WTC11 (cell line): ENCODE data around the gene ROBO1. TPM values are rescaled to one million over a fixed set of nuclear protein-coding genes. Genes with fewer than 3 reads are reported as not detected.

Experiments
- ATAC-seq: fragments of 200-7000 bp; cut with Tn5 transposase; 2 replicates; pipeline ENCODE4 v1.10.0; 2021; ENCODE audit warnings: mild to moderate bottlenecking, moderate library complexity
- CTCF ChIA-PET: fragments of 300-600 bp; sonication (Branson Sonifier 250); formaldehyde crosslinking; loops from one replicate; lab custom pipeline; 2021; ENCODE audit warnings: antibody characterized with exemption; lab: Charles Lee
- POLR2A ChIA-PET: fragments of 350-600 bp; sonication (Branson Sonifier 250); formaldehyde crosslinking; loops from one replicate; lab custom pipeline; 2021; ENCODE audit warnings: antibody characterized with exemption; lab: Charles Lee
- DNase-seq: peaks from one replicate; pipeline ENCODE4 v3.0.0; 2021; ENCODE audit warnings: low spot score
- H3K27ac Mint-ChIP-seq: 2 replicates; pipeline ENCODE4 v1.8.0; 2021; ENCODE audit warnings: mixed read lengths
- H3K27me3 Mint-ChIP-seq: 2 replicates; pipeline ENCODE4 v1.8.0; 2021; ENCODE audit warnings: low read depth, mild to moderate bottlenecking, moderate library complexity, mixed read lengths
- H3K36me3 Mint-ChIP-seq: 2 replicates; pipeline ENCODE4 v1.8.0; 2021; ENCODE audit warnings: mixed read lengths
- H3K4me1 Mint-ChIP-seq: 2 replicates; pipeline ENCODE4 v1.8.0; 2022; ENCODE audit warnings: mixed read lengths
- H3K4me3 Mint-ChIP-seq: 2 replicates; pipeline ENCODE4 v1.8.0; 2021; ENCODE audit warnings: mild to moderate bottlenecking, moderate library complexity, mixed read lengths
- H3K9me3 Mint-ChIP-seq: 2 replicates; pipeline ENCODE4 v1.8.0; 2021; ENCODE audit warnings: mixed read lengths
- CDX4 ChIP-seq: fragments of 250-450 bp; sonication (Bioruptor Pico); IDR thresholded peaks from 2 replicates; pipeline ENCODE4 v1.9.0; 2021; ENCODE audit warnings: moderate library complexity, mild to moderate bottlenecking, inconsistent platforms, borderline replicate concordance
- CTCF ChIP-seq: fragments of 200-600 bp; IDR thresholded peaks from 2 replicates; pipeline ENCODE4 v1.8.0; 2022; ENCODE audit warnings: antibody characterized with exemption
- E2F5 ChIP-seq: sonication (generic); formaldehyde crosslinking; IDR thresholded peaks from 2 replicates; pipeline ENCODE4 v1.8.1; 2022; ENCODE audit warnings: mild to moderate bottlenecking, moderate library complexity, missing genetic modification reagents
- ELF4 ChIP-seq: sonication (generic); formaldehyde crosslinking; IDR thresholded peaks from 2 replicates; pipeline ENCODE4 v1.8.1; 2022; ENCODE audit warnings: low read depth, mild to moderate bottlenecking, moderate library complexity, missing genetic modification reagents
- ESRRA ChIP-seq: sonication (generic); formaldehyde crosslinking; IDR thresholded peaks from 2 replicates; pipeline ENCODE4 v1.8.1; 2022; ENCODE audit warnings: mild to moderate bottlenecking, missing genetic modification reagents, borderline replicate concordance
- MLX ChIP-seq: sonication (generic); formaldehyde crosslinking; IDR thresholded peaks from 2 replicates; pipeline ENCODE4 v1.8.1; 2023; ENCODE audit warnings: mild to moderate bottlenecking, missing genetic modification reagents, moderate library complexity
- MXD4 ChIP-seq: fragments of 250-450 bp; sonication (Bioruptor Pico); IDR thresholded peaks from 2 replicates; pipeline ENCODE4 v1.8.0; 2021; ENCODE audit warnings: mild to moderate bottlenecking, moderate library complexity, borderline replicate concordance
- NFYB ChIP-seq: sonication (generic); formaldehyde crosslinking; conservative IDR thresholded peaks from 2 replicates; pipeline ENCODE4 v1.8.0; 2022; ENCODE audit warnings: low read depth, missing genetic modification reagents
- OVOL2 ChIP-seq: fragments of 250-450 bp; sonication (Bioruptor Pico); IDR thresholded peaks from 2 replicates; pipeline ENCODE4 v1.9.0; 2021; ENCODE audit warnings: mild to moderate bottlenecking, borderline replicate concordance
- RORB ChIP-seq: fragments of 250-450 bp; sonication (Bioruptor Pico); IDR thresholded peaks from 2 replicates; pipeline ENCODE4 v1.9.0; 2021; ENCODE audit warnings: mild to moderate bottlenecking
- SMAD3 ChIP-seq: sonication (generic); formaldehyde crosslinking; IDR thresholded peaks from 2 replicates; pipeline ENCODE4 v1.8.0; 2022; ENCODE audit warnings: missing genetic modification reagents, mild to moderate bottlenecking, borderline replicate concordance
- TP53 ChIP-seq: sonication (generic); formaldehyde crosslinking; IDR thresholded peaks from 2 replicates; pipeline ENCODE4 v1.8.1; 2023; ENCODE audit warnings: mild to moderate bottlenecking, missing genetic modification reagents
- ZNF281 ChIP-seq: sonication (generic); formaldehyde crosslinking; IDR thresholded peaks from 2 replicates; pipeline ENCODE4 v1.8.0; 2023; ENCODE audit warnings: mild to moderate bottlenecking, missing genetic modification reagents
- total RNA-seq: library from RNA; stranded (reverse); gene quantifications from 3 replicates; pipeline ENCODE4 v1.2.3, GENCODE V29; 2021

The ROBO1 gene
- total RNA-seq, 1 experiment from 2014 or later: 90.9 TPM

- Mint-ChIP-seq H3K27ac (no peak overlapping the region), H3K27me3 (no peaks in the 10 kb centered on the region), H3K36me3 (no peaks in the 10 kb centered on the region), H3K4me1 (peaks cover 17% of the 10 kb centered on the region), H3K9me3 (no peaks in the 10 kb centered on the region), H3K4me3 (no peak overlapping the region)
- DNase-seq (no peak), ATAC-seq (peak; percentile 41; the same call in 1 of the 2 replicates)
- no peak for TF ChIP-seq SMAD3 (CRISPR knock-in tag)
- TF ChIP-seq CTCF: peak; percentile 73
- TF ChIP-seq ESRRA: no peak
- TF ChIP-seq MXD4 (CRISPR knock-in tag): no peak
- POLR2A ChIA-PET: no interaction called here
- CTCF ChIA-PET: interaction anchor here (0.6 to 2.5 kb wide), 10 partner anchors 14 to 1156 kb away, joined by 3 to 23 read pairs (median 3); no protein-coding TSS in a partner anchor
Observed at GRCh38 chr3:79521221-79521848, 246.5 kb downstream of the ROBO1 start.

- DNase-seq: peak; percentile 32
- TF ChIP-seq ELF4 (CRISPR knock-in tag) (no peak), RORB (CRISPR knock-in tag) (no peak), OVOL2 (CRISPR knock-in tag) (no peak), MLX (no peak)
Observed at GRCh38 chr3:79517766-79518413, 249.9 kb downstream of the ROBO1 start.

GRCh38 chr3:79516795-79517194, 251.0 kb downstream of the ROBO1 start:
- H3K27me3 Mint-ChIP-seq: no peaks in the 10 kb centered on the region
- POLR2A ChIA-PET: no interaction called here
- no peak overlapping the region for H3K4me3 Mint-ChIP-seq
- no peaks in the 10 kb centered on the region for H3K36me3 Mint-ChIP-seq
- ATAC-seq (no peak), DNase-seq (no peak)
- CTCF ChIA-PET: no interaction called here
- H3K9me3 Mint-ChIP-seq: peaks cover 2% of the 10 kb centered on the region
- H3K27ac Mint-ChIP-seq: no peak overlapping the region
- peaks cover 27% of the 10 kb centered on the region for H3K4me1 Mint-ChIP-seq
- TF ChIP-seq E2F5 (CRISPR knock-in tag) (no peak), TP53 (CRISPR knock-in tag) (no peak), NFYB (CRISPR knock-in tag) (no peak), ZNF281 (CRISPR knock-in tag) (no peak), CDX4 (CRISPR knock-in tag) (no peak)

More at GRCh38 chr3:79517766-79518413, 249.9 kb downstream of the ROBO1 start:
- Mint-ChIP-seq H3K27ac (no peak overlapping the region), H3K4me3 (no peak overlapping the region), H3K27me3 (no peaks in the 10 kb centered on the region), H3K36me3 (no peaks in the 10 kb centered on the region), H3K4me1 (peaks cover 27% of the 10 kb centered on the region), H3K9me3 (no peaks in the 10 kb centered on the region)
- POLR2A ChIA-PET: no interaction called here
- CTCF ChIA-PET: interaction anchor here (0.6 to 2.0 kb wide), 11 partner anchors 10 to 854 kb away, joined by 3 to 7 read pairs (median 3); no protein-coding TSS in a partner anchor
- peak; percentile 82 for ATAC-seq
